Activated CD4-positive, alpha-beta T cell treated with anti-CD3 and anti-CD28 coated beads, Interleukin-2, Interleukin-6, amounts not matched to agents 100 ng/mL and 50 ng/mL, durations not matched to agents 16 hours and 8 hours (primary cell): ENCODE measurements around the gene FBXO38.

Experiments used
- DNase-seq: peaks from one replicate; pipeline ENCODE4 v3.0.0-alpha.2; 2020

FBXO38 gene

GRCh38 chr5:148383564-148384379 is at the start of gene FBXO38:
Gene FBXO38, plus strand, starts transcription at chr5:148383958. Its CDS starts 10,819 bp downstream, at chr5:148394777.
- peak; percentile 97 for DNase-seq

- no peak for DNase-seq
These were observed 48.5 kb upstream of the FBXO38 start, which contains the start of gene SPINK9 for GRCh38 chr5:148335259-148335658. Gene SPINK9, plus strand, starts transcription at chr5:148335559. Its CDS starts 55 bp downstream, at chr5:148335614.

GRCh38 chr5:148336704-148337435 is 46.9 kb upstream of the FBXO38 start:
- no peak for DNase-seq

- no peak for DNase-seq
These were observed 41.2 kb upstream of the FBXO38 start for GRCh38 chr5:148342371-148343045.

- DNase-seq: no peak
These were observed 40.7 kb upstream of the FBXO38 start for GRCh38 chr5:148343046-148343407.

- no peak for DNase-seq
These were observed 39.9 kb upstream of the FBXO38 start for GRCh38 chr5:148343603-148344487.

- DNase-seq: no peak
These were observed 36.1 kb upstream of the FBXO38 start for GRCh38 chr5:148347706-148348105.

GRCh38 chr5:148352696-148353095 is 31.1 kb upstream of the FBXO38 start:
- no peak for DNase-seq

- no peak for DNase-seq
These were observed 30.1 kb upstream of the FBXO38 start for GRCh38 chr5:148353634-148354033.

GRCh38 chr5:148364343-148364742 is 19.4 kb upstream of the FBXO38 start:
- no peak for DNase-seq

- no peak for DNase-seq
These were observed 15.5 kb upstream of the FBXO38 start for GRCh38 chr5:148368299-148368698.

- DNase-seq: no peak
These were observed 11.5 kb upstream of the FBXO38 start for GRCh38 chr5:148372166-148372725.

GRCh38 chr5:148372893-148373292 is 10.9 kb upstream of the FBXO38 start:
- no peak for DNase-seq

- peak; percentile 43 for DNase-seq
These were observed 8.9 kb upstream of the FBXO38 start for GRCh38 chr5:148374690-148375360.

GRCh38 chr5:148376198-148376597 is 7.6 kb upstream of the FBXO38 start:
- DNase-seq: no peak

- no peak for DNase-seq
These were observed 5.1 kb upstream of the FBXO38 start for GRCh38 chr5:148378670-148379069.

GRCh38 chr5:148379340-148379739 is 4.4 kb upstream of the FBXO38 start:
- DNase-seq: no peak

GRCh38 chr5:148381906-148382305 is 1.9 kb upstream of the FBXO38 start:
- no peak for DNase-seq

GRCh38 chr5:148382961-148383360 is 797 bp upstream of the FBXO38 start:
- DNase-seq: no peak

GRCh38 chr5:148384380-148384737 is 601 bp downstream of the FBXO38 start:
- no peak for DNase-seq

- no peak for DNase-seq
These were observed 1.3 kb downstream of the FBXO38 start for GRCh38 chr5:148385094-148385493.

- DNase-seq: no peak
These were observed 2.3 kb downstream of the FBXO38 start for GRCh38 chr5:148386041-148386440.
